Kidney epithelial cell (primary cell): ENCODE results near the gene CCNT1. TPM values are rescaled to one million over a fixed set of nuclear protein-coding genes. Genes with fewer than 3 reads are reported as not detected.
"Not testable (repeated sequence)": the region's sequence is repeated elsewhere in the genome, so short reads cannot be mapped to it uniquely, and the experiment has no call there.

Experiments
- DNase-seq: peaks from one replicate; pipeline ENCODE4 v3.0.0-alpha.2; 2010; ENCODE audit warnings: low read depth
- H3K27me3 ChIP-seq: 2 replicates; pipeline ENCODE4 v1.6.0; 2011; ENCODE audit warnings: low read length; ENCODE audit not compliant: control insufficient read depth, insufficient read depth
- H3K36me3 ChIP-seq: 2 replicates; pipeline ENCODE4 v1.5.1; 2011; ENCODE audit warnings: low read length; ENCODE audit not compliant: control insufficient read depth, insufficient read depth
- H3K4me3 ChIP-seq: 2 replicates; pipeline ENCODE4 v1.5.1; 2011; ENCODE audit warnings: low read depth, mild to moderate bottlenecking, control low read depth, low read length
- total RNA-seq: library from RNA; depleted of rRNA; stranded (reverse); fragments of >200 nt; gene quantifications from 2 replicates; pipeline ENCODE4 v1.2.3, GENCODE V29; 2015
- TF ChIP-seq, protein P1 (sequence below): IDR thresholded peaks from 2 replicates; pipeline ENCODE4 v1.5.1; 2011; ENCODE audit warnings: mild to moderate bottlenecking, moderate library complexity, low read length, control low read depth, inconsistent platforms; ENCODE audit not compliant: insufficient read depth, poor library complexity, severe bottlenecking

Gene CCNT1
- total RNA-seq, 1 donor from 2014 or later: 29.5 TPM

DNA sequence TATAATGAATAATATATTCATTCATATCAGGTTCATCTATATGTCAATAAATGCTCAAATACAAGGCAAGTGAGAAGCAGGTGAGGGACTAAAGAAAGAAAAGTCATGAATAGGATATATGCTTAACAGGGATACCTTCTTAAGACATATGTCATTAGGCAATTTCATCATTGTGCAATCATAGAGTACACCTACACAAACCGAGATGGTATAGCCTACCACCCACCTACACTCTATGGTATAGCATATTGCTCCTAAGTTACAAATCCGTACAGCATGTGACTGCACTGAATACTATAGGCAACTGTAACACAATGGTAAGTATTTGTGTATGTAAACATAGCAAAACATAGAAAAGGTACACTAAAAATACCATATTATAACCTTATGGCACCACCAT, 73.5 kb downstream of the CCNT1 start:
- no peak for DNase-seq
- Histone ChIP-seq H3K36me3 (peaks cover 1% of the 10 kb centered on the region), H3K4me3 (no peak overlapping the region), H3K27me3 (no peaks in the 10 kb centered on the region)
- TF ChIP-seq, protein P1, sequence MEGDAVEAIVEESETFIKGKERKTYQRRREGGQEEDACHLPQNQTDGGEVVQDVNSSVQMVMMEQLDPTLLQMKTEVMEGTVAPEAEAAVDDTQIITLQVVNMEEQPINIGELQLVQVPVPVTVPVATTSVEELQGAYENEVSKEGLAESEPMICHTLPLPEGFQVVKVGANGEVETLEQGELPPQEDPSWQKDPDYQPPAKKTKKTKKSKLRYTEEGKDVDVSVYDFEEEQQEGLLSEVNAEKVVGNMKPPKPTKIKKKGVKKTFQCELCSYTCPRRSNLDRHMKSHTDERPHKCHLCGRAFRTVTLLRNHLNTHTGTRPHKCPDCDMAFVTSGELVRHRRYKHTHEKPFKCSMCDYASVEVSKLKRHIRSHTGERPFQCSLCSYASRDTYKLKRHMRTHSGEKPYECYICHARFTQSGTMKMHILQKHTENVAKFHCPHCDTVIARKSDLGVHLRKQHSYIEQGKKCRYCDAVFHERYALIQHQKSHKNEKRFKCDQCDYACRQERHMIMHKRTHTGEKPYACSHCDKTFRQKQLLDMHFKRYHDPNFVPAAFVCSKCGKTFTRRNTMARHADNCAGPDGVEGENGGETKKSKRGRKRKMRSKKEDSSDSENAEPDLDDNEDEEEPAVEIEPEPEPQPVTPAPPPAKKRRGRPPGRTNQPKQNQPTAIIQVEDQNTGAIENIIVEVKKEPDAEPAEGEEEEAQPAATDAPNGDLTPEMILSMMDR: no peak

DNA sequence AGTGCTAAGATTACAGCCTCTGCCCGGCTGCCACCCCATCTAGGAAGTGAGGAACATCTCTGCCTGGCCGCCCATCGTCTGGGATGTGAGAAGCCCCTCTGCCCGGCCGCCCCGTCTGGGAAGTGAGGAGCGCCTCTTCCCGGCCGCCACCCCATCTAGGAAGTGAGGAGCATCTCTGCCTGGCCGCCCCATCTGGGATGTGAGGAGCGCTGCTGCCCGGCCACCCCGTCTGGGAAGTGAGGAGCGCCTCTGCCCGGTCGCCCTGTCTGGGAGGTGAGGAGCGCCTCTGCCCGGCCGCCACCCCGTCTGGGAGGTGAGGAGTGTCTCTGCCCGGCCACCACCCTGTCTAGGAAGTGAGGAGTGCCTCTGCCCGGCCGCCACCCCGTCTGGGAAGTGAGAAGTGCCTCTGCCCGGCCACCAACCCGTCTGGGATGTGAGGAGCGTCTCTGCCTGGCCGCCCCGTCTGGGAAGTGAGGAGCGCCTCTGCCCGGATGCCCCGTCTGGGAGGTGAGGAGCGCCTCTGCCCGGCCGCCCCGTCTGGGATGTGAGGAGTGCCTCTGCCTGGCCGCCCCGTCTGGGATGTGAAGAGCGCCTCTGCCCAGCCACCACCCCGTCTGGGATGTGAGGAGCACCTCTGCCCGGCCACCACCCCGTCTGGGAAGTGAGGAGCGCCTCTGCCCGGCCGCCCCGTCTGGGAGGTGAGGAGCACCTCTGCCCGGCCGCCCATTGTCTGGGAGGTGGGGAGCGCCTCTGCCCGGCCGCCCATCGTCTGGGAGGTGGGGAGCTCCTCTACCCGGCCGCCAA, 74.6 kb downstream of the CCNT1 start:
- not testable (repeated sequence) for DNase-seq, H3K36me3 ChIP-seq, H3K27me3 ChIP-seq, H3K4me3 ChIP-seq

DNA sequence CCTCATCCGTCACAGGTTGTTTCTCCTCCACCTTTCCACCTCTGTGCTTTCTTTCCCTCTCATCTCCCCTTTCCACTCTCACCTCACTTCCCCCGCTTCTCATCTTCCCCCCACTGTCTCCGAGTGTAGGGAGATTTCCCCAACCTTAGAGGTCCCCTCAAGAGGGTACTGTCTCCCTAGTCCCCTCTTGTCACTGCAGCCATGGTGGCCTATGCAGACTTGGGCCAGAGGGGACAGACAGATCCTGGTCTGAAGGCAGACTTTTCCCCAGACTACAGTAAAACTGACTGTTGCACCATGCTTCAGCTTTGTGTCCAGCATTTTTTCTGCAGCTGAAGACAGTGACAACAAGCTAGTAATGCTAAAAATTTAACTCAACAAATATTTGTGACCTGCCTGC, 75.7 kb downstream of the CCNT1 start:
- no peaks in the 10 kb centered on the region for H3K36me3 ChIP-seq
- H3K27me3 ChIP-seq: no peaks in the 10 kb centered on the region
- no peak overlapping the region for H3K4me3 ChIP-seq
- no peak for DNase-seq
- TF ChIP-seq, protein P1: no peak

DNA sequence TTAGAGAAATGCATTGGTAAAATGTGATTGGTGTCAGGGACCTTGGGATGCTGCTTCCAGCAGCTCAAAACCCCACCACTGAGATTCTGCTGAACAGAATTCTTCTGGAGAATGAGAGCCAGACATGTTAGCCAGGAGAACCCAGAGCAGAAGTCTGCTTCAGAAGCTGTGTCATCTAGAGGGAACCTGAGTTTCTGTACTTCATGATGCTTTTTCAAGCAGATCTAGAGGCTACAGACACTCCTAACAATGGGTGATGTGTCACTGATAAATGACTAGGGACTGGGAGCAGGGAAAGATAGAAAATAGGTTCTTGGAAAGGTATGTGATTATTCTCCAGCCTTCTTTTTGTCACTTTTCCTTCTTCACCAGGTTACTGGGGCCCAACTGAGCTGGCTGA, 76.1 kb downstream of the CCNT1 start:
- TF ChIP-seq, protein P1: no peak
- Histone ChIP-seq H3K27me3 (no peaks in the 10 kb centered on the region), H3K36me3 (no peaks in the 10 kb centered on the region), H3K4me3 (no peak overlapping the region)
- no peak for DNase-seq

Other genes starting within 250 kb of the CCNT1 start
- not detected in 2 replicates for gene ANP32D, start 244.1 kb downstream of the CCNT1 start, total RNA-seq
- not detected in 2 replicates for gene C12orf54, start 234.2 kb downstream of the CCNT1 start, total RNA-seq
- not detected in 2 replicates for gene OR8S1, start 191.1 kb downstream of the CCNT1 start, total RNA-seq
- not detected in 2 replicates for gene LALBA, start 146.7 kb downstream of the CCNT1 start, total RNA-seq
- gene KANSL2, start 34.5 kb downstream of the CCNT1 start, total RNA-seq: 47.2 and 78.2 TPM in 2 replicates
- 24.3 and 26.2 TPM in 2 replicates for gene ADCY6, start 72.4 kb upstream of the CCNT1 start, total RNA-seq
- gene CACNB3, start 101.8 kb upstream of the CCNT1 start, total RNA-seq: 24.5 and 25.4 TPM in 2 replicates
- 64.1 and 65.1 TPM in 2 replicates for gene DDX23, start 135.5 kb upstream of the CCNT1 start, total RNA-seq
- gene RND1, start 149.2 kb upstream of the CCNT1 start, total RNA-seq: 9.9 and 10.7 TPM in 2 replicates
- gene FKBP11, start 208.8 kb upstream of the CCNT1 start, total RNA-seq: 12.4 and 14.8 TPM in 2 replicates
- gene ARF3, start 240.8 kb upstream of the CCNT1 start, total RNA-seq: 77.9 and 101 TPM in 2 replicates